ENCODE results near the gene SOCS3. TPM values are rescaled to one million over a fixed set of nuclear protein-coding genes. Genes with fewer than 3 reads are reported as not detected.
"Not testable (repeated sequence)": the region's sequence is repeated elsewhere in the genome, so short reads cannot be mapped to it uniquely, and the experiment has no call there.

The SOCS3 gene
- total RNA-seq, 1 donor from 2014 or later = 620 TPM

DNA sequence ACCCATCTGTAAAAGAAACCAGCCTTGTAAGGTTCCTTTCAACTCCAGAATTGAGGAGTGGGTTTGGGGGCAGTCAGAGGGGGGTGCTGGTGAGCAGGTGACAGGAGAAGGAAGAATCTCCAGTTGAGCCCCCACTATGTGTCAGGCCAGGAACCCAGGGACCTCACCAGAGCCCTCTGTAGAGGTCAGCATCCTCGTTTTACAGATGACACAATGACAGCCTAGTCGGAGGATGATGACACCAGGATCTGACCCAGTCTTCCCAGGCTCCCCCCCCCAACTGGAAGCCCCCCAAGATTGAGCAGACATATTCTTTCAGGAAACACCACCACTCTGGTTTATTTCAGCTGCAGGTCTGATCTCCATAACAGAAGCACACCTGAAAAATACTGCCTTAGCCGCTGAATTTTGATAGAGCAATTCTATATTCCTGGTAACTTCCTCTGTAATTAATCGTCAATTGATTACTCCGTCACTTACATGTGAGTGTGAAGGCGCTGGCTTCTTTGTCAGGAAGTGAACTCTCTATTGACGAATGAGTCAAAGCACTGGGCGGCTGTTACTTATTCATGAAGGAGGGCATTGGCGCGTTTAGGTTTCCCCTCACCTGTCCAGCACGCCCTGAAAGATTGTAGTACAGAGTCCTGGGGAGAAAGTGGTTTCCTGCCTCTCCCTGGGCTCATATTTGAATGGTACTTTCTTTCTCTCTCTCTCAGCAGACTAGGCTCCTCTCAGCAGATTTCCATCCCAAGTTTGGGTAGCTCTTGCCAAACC, 21.2 kb downstream of the SOCS3 start:
- no peak overlapping the region for H3K4me3 ChIP-seq
- peaks cover 15 to 17% of the 10 kb centered on the region in 2 donors for H3K4me1 ChIP-seq
- DNase-seq (ENCODE audit: low spot score in 2 of 2) = no peak
- H3K27ac ChIP-seq = no peak overlapping the region
- no peaks in the 10 kb centered on the region for H3K36me3 ChIP-seq
- H3K27me3 ChIP-seq = no peaks in the 10 kb centered on the region
- no peaks in the 10 kb centered on the region for H3K9me3 ChIP-seq
- TF ChIP-seq, protein P1, sequence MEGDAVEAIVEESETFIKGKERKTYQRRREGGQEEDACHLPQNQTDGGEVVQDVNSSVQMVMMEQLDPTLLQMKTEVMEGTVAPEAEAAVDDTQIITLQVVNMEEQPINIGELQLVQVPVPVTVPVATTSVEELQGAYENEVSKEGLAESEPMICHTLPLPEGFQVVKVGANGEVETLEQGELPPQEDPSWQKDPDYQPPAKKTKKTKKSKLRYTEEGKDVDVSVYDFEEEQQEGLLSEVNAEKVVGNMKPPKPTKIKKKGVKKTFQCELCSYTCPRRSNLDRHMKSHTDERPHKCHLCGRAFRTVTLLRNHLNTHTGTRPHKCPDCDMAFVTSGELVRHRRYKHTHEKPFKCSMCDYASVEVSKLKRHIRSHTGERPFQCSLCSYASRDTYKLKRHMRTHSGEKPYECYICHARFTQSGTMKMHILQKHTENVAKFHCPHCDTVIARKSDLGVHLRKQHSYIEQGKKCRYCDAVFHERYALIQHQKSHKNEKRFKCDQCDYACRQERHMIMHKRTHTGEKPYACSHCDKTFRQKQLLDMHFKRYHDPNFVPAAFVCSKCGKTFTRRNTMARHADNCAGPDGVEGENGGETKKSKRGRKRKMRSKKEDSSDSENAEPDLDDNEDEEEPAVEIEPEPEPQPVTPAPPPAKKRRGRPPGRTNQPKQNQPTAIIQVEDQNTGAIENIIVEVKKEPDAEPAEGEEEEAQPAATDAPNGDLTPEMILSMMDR (IDR thresholded peaks at IDR 0.05) = no peak
- intact Hi-C loops (cut with DNase I) = no loop called here

DNA sequence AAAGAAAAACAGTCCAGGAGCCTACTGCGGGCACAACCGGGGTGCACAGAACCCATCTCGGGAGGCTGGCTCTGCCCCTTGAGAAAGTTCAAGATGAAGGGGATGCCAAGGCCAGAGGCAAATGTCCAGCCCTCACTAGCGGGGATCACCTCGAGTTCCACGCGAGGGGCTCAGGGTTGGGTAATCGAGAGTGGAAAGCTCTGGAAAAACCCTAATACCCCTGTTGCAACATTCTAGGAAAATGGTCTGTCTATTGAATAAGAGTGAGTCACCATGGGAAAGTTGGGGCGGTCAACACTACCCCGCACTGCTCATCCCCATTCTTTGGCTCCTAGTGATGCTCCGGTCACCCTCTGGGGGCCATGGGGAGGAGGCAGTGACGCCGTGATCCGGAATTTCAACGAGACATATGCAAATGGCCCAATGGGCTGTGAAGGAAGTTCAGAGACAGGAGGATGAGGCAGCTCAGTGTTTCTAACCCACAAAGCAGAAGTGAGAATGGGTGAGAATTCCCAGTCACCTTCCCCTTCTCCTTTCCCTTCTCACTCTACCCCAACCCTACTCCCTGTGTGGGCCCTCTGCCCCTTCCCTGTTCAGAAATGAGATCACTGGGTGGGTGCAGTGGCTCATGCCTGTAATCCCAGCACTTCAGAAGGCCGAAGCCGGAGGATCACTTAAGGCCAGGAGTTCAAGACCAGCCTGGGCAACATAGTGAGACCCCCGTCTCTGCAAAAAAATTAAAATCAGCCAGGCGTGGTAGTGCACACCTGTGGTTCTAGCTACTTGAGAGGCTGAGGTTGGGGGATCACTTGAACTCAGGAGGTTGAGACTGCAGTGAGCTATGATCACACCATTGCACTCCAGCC, 22.4 kb downstream of the SOCS3 start:
- no peaks in the 10 kb centered on the region for H3K36me3 ChIP-seq
- no peaks in the 10 kb centered on the region for H3K9me3 ChIP-seq
- TF ChIP-seq, protein P1 (IDR thresholded peaks at IDR 0.05) = no peak
- H3K4me1 ChIP-seq = peaks cover 4 to 5% of the 10 kb centered on the region in 2 donors
- DNase-seq (ENCODE audit: low spot score in 2 of 2) = no peak
- intact Hi-C loops (cut with DNase I) = no loop called here
- H3K27me3 ChIP-seq = no peaks in the 10 kb centered on the region
- no peak overlapping the region for H3K27ac ChIP-seq
- H3K4me3 ChIP-seq = no peak overlapping the region

DNA sequence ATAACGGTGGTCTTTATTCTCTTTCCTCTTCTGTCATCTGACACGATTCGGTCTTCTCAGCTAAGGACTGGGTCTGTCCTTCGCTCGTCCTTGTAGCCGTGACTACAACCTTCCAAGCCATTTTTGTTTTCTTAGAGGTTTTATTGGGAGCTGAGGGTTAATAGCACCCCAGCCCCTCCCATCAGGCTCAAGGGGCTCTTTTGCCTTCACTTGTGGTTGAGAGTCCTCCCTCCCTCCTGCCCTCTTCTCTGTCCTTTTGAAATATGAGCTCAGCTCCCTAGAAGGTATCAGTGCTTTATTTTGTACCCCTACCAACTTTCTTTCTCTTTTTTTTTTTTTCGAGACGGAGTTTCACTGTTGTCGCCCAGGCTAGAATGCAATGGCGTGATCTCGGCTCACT, 24.7 kb downstream of the SOCS3 start:
- no peak overlapping the region for H3K27ac ChIP-seq
- no peaks in the 10 kb centered on the region for H3K27me3 ChIP-seq
- intact Hi-C loops (cut with DNase I) = no loop called here
- H3K9me3 ChIP-seq = no peaks in the 10 kb centered on the region
- no peak overlapping the region for H3K4me3 ChIP-seq
- H3K4me1 ChIP-seq = no peaks in the 10 kb centered on the region
- DNase-seq (ENCODE audit: low spot score in 2 of 2) = no peak
- TF ChIP-seq, protein P1 (IDR thresholded peaks at IDR 0.05) = no peak
- no peaks in the 10 kb centered on the region for H3K36me3 ChIP-seq

DNA sequence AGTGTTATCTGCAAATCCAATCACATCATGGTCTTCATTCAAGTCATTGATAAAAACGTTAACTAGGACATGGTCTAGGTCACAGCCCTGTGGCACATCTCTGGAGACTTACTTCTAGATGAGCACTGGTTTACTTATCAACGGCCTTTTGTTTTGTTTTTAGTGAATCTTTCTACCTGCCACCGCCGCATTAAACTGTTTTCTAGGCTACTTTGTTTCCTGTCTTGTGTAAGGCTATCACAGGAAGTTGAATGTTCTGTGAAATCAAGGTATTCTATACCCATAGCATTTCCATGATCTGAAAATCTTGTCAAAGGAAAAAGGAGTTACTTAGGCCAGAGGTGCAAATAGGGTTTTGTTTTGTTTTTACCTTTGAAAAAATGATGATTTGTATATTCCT, 26.9 kb downstream of the SOCS3 start:
- DNase-seq (ENCODE audit: low spot score in 2 of 2) = no peak
- no peak overlapping the region for H3K27ac ChIP-seq
- no peaks in the 10 kb centered on the region for H3K36me3 ChIP-seq
- H3K4me1 ChIP-seq = no peaks in the 10 kb centered on the region
- H3K27me3 ChIP-seq = no peaks in the 10 kb centered on the region
- H3K9me3 ChIP-seq = no peaks in the 10 kb centered on the region
- intact Hi-C loops (cut with DNase I) = no loop called here
- TF ChIP-seq, protein P1 (IDR thresholded peaks at IDR 0.05) = no peak
- H3K4me3 ChIP-seq = no peak overlapping the region

DNA sequence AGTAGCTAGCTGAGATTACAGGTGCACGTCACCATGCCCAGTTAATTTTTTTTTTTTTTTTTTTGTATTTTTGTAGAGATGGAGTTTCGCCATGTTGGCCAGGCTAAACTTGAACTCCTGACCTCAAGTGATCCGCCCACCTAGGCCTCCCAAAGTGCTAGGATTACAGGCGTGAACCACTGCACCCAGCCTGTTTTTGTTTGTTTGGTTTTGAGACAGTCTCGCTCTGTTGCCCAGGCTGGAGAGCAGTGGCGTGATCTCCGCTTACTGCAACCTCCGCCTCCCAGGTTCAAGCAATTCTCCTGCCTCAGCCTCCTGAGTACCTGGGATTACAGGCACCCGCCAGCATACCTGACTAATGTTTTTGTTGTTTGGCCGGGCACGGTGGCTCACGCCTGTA, 28.5 kb downstream of the SOCS3 start:
- H3K27ac ChIP-seq; H3K4me1 ChIP-seq; intact Hi-C loops (cut with DNase I): not testable (repeated sequence)

More for the DNA sequence above, 28.5 kb downstream of the SOCS3 start:
- H3K36me3 ChIP-seq; H3K9me3 ChIP-seq; H3K27me3 ChIP-seq; H3K4me3 ChIP-seq; DNase-seq (ENCODE audit: low spot score in 2 of 2): not testable (repeated sequence)
